Epithelial cell of esophagus (primary cell): ENCODE measurements around the gene DNLZ.

ENCODE experiments used
- DNase-seq: peaks from one replicate; pipeline ENCODE4 v3.0.0; 2010; ENCODE audit warnings: low read depth
- H3K4me3 ChIP-seq: 2 replicates; pipeline ENCODE4 v1.5.1; 2011; ENCODE audit warnings: mild to moderate bottlenecking, low read length, control low read depth
- TF ChIP-seq, protein P1 (sequence below): IDR thresholded peaks from 2 replicates; pipeline ENCODE4 v1.5.1; 2011; ENCODE audit warnings: low read depth, mild to moderate bottlenecking, low read length, control low read depth, inconsistent platforms; ENCODE audit not compliant: insufficient read depth; ENCODE audit errors: missing control alignments

DNLZ gene

DNA sequence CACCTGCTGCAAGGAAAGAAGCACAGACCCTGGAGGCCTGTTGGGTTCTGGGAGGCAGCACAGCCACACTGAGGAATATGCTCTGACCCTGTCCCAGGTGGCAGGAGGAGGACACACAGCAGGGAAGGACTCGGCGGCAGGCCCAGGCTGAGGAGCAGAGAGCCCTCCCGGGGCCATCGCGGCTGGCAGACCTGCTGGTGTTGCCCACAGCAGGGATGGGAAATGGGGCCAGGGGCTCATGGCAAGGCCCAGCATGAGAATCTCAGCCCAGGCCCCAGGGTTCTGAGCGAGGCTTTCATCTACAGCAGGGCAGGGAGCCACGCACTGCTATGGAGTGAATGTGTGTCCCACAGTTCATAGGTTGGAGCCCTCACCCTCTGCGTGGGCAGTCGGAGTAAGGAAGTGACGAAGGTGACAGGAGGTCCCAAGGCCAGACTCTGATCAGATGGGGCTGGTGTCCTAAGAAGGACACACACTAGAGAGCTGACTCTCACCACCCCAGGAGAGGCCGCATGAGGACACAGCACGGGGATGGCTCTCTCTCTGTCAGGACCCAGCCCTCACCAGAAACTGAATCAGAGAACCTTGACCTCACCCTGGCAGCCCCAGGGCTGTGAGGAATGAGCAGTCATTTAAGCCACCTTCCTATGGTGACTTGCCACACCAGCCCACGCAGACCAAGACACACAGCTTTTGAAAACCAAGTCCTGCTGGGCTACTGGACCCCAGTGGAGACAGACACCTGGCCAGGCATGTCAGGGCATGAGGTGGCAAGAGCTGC lies 46.5 kb downstream of the DNLZ start:
- TF ChIP-seq, protein P1, sequence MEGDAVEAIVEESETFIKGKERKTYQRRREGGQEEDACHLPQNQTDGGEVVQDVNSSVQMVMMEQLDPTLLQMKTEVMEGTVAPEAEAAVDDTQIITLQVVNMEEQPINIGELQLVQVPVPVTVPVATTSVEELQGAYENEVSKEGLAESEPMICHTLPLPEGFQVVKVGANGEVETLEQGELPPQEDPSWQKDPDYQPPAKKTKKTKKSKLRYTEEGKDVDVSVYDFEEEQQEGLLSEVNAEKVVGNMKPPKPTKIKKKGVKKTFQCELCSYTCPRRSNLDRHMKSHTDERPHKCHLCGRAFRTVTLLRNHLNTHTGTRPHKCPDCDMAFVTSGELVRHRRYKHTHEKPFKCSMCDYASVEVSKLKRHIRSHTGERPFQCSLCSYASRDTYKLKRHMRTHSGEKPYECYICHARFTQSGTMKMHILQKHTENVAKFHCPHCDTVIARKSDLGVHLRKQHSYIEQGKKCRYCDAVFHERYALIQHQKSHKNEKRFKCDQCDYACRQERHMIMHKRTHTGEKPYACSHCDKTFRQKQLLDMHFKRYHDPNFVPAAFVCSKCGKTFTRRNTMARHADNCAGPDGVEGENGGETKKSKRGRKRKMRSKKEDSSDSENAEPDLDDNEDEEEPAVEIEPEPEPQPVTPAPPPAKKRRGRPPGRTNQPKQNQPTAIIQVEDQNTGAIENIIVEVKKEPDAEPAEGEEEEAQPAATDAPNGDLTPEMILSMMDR: no peak
- peak; percentile 24 for DNase-seq
- no peak overlapping the region for H3K4me3 ChIP-seq

DNA sequence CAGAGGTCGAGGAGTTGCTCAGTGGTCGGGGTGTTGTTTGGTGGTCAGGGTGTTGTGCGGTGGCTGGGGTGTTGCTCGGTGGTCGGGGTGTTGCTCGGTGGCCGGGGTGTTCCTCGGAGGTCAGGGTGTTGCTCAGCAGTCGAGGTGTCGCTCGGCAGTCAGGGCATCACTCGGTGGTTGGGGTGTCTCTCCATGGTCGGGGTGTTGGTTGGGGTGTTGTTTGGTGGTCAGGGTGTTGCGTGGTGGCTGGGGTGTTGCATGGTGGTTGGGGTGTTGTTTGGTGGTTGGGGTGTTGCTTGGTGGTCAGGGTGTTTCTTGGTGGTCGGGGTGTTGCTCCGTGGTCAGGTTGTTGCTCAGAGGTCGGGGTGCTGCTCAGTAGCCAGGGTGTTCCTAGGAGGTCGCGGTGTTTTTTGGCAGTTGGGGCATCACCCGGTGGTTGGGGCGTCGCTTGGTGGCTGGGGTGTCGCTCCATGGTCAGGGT lies 47.2 kb downstream of the DNLZ start:
- TF ChIP-seq, protein P1: no peak
- H3K4me3 ChIP-seq: no peak overlapping the region
- no peak for DNase-seq

DNA sequence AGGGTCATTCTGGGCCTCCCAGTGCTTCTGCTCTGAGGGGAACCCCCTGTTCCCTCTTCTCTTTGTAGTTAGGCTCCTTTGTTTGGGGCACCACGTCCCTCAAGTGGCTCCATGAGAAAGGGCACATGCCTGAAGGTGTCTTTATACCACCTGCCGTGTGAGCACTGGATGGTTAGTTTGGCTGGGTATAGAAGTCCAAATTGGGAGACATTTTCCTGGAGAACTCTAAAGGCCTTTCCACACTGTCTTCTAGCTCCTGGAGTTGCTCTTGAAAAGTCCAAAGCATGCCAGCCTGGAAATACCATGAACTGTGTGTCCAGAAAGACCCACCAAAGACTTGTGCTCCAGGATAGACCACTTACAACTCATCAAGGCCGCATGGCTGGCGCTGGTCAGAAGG lies 48.6 kb downstream of the DNLZ start:
- no peak for DNase-seq
- TF ChIP-seq, protein P1: no peak
- no peak overlapping the region for H3K4me3 ChIP-seq

DNA sequence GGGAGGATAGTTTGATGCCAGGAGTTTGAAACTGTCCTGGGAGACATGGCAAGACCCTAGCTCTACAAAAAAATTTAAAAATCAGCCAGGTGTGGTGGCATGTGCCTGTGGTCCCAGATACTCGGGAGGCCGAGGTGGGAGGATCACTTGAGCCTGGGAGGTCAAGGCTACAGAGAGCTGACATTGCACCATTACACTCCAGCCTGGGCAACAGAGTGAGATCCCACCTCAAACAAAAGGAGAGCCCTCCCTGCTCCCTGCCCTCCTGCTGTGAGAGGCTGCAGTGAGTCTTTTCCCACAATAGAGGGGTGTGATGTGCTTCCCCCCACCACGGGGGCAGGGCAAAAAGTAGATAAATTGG lies 49.5 kb downstream of the DNLZ start:
- TF ChIP-seq, protein P1: no peak
- DNase-seq: no peak
- no peak overlapping the region for H3K4me3 ChIP-seq

DNA sequence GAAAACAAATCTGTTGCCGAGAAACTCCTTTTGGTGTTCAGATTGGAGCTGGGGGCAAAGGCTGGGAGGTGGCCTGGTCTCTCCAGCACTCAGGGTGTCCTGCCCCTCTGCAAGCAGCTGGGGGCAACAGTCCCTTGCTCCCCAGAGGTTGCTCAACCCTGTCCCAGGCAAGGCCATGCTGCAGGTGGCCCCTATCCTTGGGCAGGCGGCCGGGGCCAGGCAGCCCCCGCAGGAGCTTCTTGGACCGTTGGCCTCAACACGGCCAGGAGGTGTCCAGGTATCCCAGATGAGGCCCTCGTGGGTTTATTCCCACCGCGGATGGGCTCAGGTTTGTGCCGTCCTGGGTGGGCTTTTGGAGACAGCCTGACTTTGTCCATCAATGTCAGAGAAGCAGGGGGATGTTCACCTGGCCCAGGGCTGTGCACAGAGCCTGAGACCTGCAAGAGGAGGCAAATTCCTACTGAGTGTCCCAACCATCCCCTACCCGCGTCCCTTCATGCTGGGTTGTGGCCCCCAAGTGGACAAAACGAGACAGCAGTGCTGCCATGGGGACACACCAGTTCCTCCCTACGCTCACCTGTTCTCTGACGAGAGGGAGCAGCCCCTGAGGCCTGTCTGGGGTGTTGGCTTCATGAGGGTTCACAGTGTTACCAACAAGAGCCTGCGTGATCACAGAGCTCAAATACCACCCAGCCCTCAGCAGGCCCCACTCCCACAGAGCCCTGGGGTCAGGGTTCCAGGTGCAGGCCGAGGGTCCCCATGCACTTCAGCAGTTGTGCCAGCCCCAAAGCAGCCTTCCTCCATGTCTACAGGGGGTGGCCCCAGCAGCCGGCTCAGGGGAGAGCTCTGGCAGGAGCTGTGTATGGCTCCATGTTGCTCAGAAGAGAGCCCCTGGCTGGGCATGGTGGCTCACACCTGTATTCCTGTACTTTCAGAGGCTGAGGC lies 50.2 kb downstream of the DNLZ start:
- TF ChIP-seq, protein P1: no peak
- DNase-seq: no peak
- no peak overlapping the region for H3K4me3 ChIP-seq

DNA sequence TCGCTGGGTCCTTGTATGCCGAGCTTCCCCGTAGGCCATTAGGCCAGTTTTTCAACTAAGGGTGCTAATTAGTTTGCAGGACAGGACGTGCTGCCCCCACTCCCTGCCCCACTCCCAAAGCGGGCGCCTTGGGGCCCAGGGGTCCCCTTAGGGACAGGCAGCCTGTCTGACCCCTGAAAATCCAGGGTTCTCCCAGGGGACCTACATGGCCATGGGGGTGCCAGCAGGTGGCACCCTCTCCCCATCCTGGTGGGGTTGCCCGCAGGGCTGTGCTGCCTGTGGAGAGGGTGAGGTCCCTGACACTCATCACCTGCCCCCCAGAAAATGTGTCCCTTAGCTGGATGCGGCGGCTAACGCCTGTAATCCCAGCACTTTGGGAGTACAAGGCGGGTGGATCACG lies 51.1 kb downstream of the DNLZ start:
- H3K4me3 ChIP-seq: no peak overlapping the region
- peak; percentile 49 for DNase-seq
- TF ChIP-seq, protein P1: peak; percentile 69
